Mesenchymal stem cell (in vitro differentiated cells and primary cell): Measurements from ENCODE around the gene PWWP2B.

Experiments used
- DNase-seq: peaks from one replicate; pipeline ENCODE4 v3.0.0-alpha.2; 2013
- H2AFZ ChIP-seq: one replicate; pipeline ENCODE4 v1.6.1; 2013; ENCODE audit warnings: low read depth, mild to moderate bottlenecking, control low read depth, inconsistent platforms, low read length, moderate library complexity
- H2AK5ac ChIP-seq: 2 replicates; pipeline ENCODE4 v1.6.1; 2013; ENCODE audit warnings: low read length, moderate library complexity, mild to moderate bottlenecking, inconsistent platforms; ENCODE audit not compliant: severe bottlenecking
- H2BK120ac ChIP-seq: one replicate; pipeline ENCODE4 v1.6.1; 2013; ENCODE audit warnings: low read depth, mild to moderate bottlenecking, inconsistent platforms, low read length, moderate library complexity
- H2BK12ac ChIP-seq, 2 experiments: one replicate each; pipeline ENCODE4 v1.6.1; 2013; ENCODE audit warnings: inconsistent platforms in 2 of 2, low read length in 2 of 2, mild to moderate bottlenecking in 2 of 2, moderate library complexity in 2 of 2, control low read depth in 1 of 2
- H2BK15ac ChIP-seq: one replicate; pipeline ENCODE4 v1.6.1; 2013; ENCODE audit warnings: mild to moderate bottlenecking, low read depth, inconsistent platforms; ENCODE audit not compliant: poor library complexity, severe bottlenecking
- H2BK5ac ChIP-seq: 2 replicates; pipeline ENCODE4 v1.6.1; 2013; ENCODE audit warnings: low read depth, mild to moderate bottlenecking, low read length, control low read depth, inconsistent platforms; ENCODE audit not compliant: poor library complexity, severe bottlenecking
- H3K14ac ChIP-seq, 2 experiments: one replicate each; pipeline ENCODE4 v1.6.1; 2013; ENCODE audit warnings: inconsistent platforms in 2 of 2, low read length in 2 of 2, control low read depth in 1 of 2, mild to moderate bottlenecking in 1 of 2, moderate library complexity in 1 of 2
- H3K18ac ChIP-seq, 2 experiments: one replicate each; pipeline ENCODE4 v1.6.1; 2013; ENCODE audit warnings: inconsistent platforms in 2 of 2, low read length in 2 of 2, control low read depth in 1 of 2, low read depth in 1 of 2, mild to moderate bottlenecking in 1 of 2
- H3K23ac ChIP-seq, 2 experiments: one replicate each; pipeline ENCODE4 v1.6.1; 2013; ENCODE audit warnings: inconsistent platforms in 2 of 2, low read length in 2 of 2, mild to moderate bottlenecking in 2 of 2, moderate library complexity in 2 of 2, control low read depth in 1 of 2
- H3K27ac ChIP-seq: 2 replicates; pipeline ENCODE4 v1.5.1; 2013; ENCODE audit warnings: mild to moderate bottlenecking, moderate library complexity, low read length, control low read depth, inconsistent platforms; ENCODE audit not compliant: poor library complexity, severe bottlenecking
- H3K27me3 ChIP-seq, 2 experiments: 2 replicates each; pipeline versions ENCODE4 v1.6.1 to v1.7.0; 2013; ENCODE audit warnings: low read length in 2 of 2, mild to moderate bottlenecking in 2 of 2, moderate library complexity in 2 of 2, control low read depth in 1 of 2, inconsistent platforms in 1 of 2; ENCODE audit not compliant: control insufficient read depth in 1 of 2, insufficient read depth in 1 of 2
- H3K36me3 ChIP-seq, 2 experiments: 2 replicates each; pipeline versions ENCODE4 v1.6.1 to v1.7.0; 2013; ENCODE audit warnings: low read length in 2 of 2, control low read depth in 1 of 2, inconsistent platforms in 1 of 2, low read depth in 1 of 2, mild to moderate bottlenecking in 1 of 2; ENCODE audit not compliant: insufficient read depth in 2 of 2, control insufficient read depth in 1 of 2
- H3K4ac ChIP-seq, 2 experiments: one replicate each; pipeline ENCODE4 v1.6.1; 2013; ENCODE audit warnings: inconsistent platforms in 2 of 2, low read length in 2 of 2, mild to moderate bottlenecking in 2 of 2, moderate library complexity in 2 of 2, control low read depth in 1 of 2, low read depth in 1 of 2
- H3K4me1 ChIP-seq: 2 replicates; pipeline ENCODE4 v1.6.1; 2013; ENCODE audit warnings: low read depth, low read length, control low read depth; ENCODE audit not compliant: control insufficient read depth, insufficient read depth
- H3K4me2 ChIP-seq: 2 replicates; pipeline ENCODE4 v1.6.1; 2013; ENCODE audit warnings: low read length, mild to moderate bottlenecking, inconsistent platforms; ENCODE audit not compliant: poor library complexity, severe bottlenecking
- H3K4me3 ChIP-seq, 2 experiments: 2 replicates each; pipeline versions ENCODE4 v1.5.1 to v1.7.0; 2013; ENCODE audit warnings: low read length in 2 of 2, mild to moderate bottlenecking in 2 of 2, control low read depth in 1 of 2, low read depth in 1 of 2; ENCODE audit not compliant: insufficient read depth in 1 of 2
- H3K79me1 ChIP-seq: replicated peaks from 2 replicates; pipeline ENCODE4 v1.6.1; 2013; ENCODE audit warnings: mild to moderate bottlenecking, control low read depth, low read length, inconsistent platforms; ENCODE audit not compliant: poor library complexity, severe bottlenecking
- H3K9ac ChIP-seq: 2 replicates; pipeline ENCODE4 v1.7.0; 2013; ENCODE audit warnings: mild to moderate bottlenecking, low read length, moderate library complexity
- H3K9me3 ChIP-seq: 2 replicates; pipeline ENCODE4 v1.7.0; 2013; ENCODE audit warnings: mild to moderate bottlenecking, low read length; ENCODE audit not compliant: control insufficient read depth
- H4K8ac ChIP-seq: one replicate; pipeline ENCODE4 v1.6.1; 2013; ENCODE audit warnings: inconsistent platforms, mild to moderate bottlenecking, low read length, moderate library complexity
- H4K91ac ChIP-seq: one replicate; pipeline ENCODE4 v1.6.1; 2013; ENCODE audit warnings: mild to moderate bottlenecking, low read length, inconsistent platforms
- WGBS: methylation state at CpG from one replicate; pipeline ENCODE4 v1.1.7; 2013; ENCODE audit warnings: mixed read lengths; 5-methylcytosine and 5-hydroxymethylcytosine counted together

Gene PWWP2B

GRCh38 chr10:132425029-132425756 is 28.2 kb downstream of the PWWP2B start:
- Histone ChIP-seq H3K9ac (no peak overlapping the region), H3K4me1 (peaks cover 55% of the 10 kb centered on the region), H3K27ac (no peak overlapping the region), H2AFZ (no peak overlapping the region), H2BK5ac (no peak overlapping the region), H4K91ac (peak overlapping the region; percentile 79), H3K18ac (peak overlapping the region in 1 of 2 experiments; percentile 35), H4K8ac (peak overlapping the region; percentile 16), H3K23ac (no peak overlapping the region), H2BK12ac (peak overlapping the region in 1 of 2 experiments; percentile 23), H3K14ac (peak overlapping the region in 1 of 2 experiments; percentile 41), H2BK120ac (no peak overlapping the region), H3K36me3 (peaks cover 11 to 13% of the 10 kb centered on the region in 2 experiments), H3K9me3 (no peaks in the 10 kb centered on the region), H2BK15ac (no peak overlapping the region), H3K27me3 (no peaks in the 10 kb centered on the region), H3K4me3 (peak overlapping the region in 1 of 2 experiments; percentile 3), H2AK5ac (no peak overlapping the region), H3K4me2 (no peak overlapping the region), H3K4ac (no peak overlapping the region), H3K79me1 (no peaks in the 10 kb centered on the region)
- DNase-seq, result no peak
- 96% methylated on average over 61 of the region's 61 CpGs for WGBS

GRCh38 chr10:132425757-132426155 is 28.8 kb downstream of the PWWP2B start:
- H3K23ac ChIP-seq, result no peak overlapping the region
- H3K9me3 ChIP-seq, result no peaks in the 10 kb centered on the region
- WGBS, result 94% methylated on average over 9 of the region's 9 CpGs

GRCh38 chr10:132427006-132427771 is 30.2 kb downstream of the PWWP2B start:
- H3K4me3 ChIP-seq, result no peak overlapping the region
- H2BK120ac ChIP-seq, result no peak overlapping the region
- H3K4me2 ChIP-seq, result no peak overlapping the region
- DNase-seq, result no peak
- no peaks in the 10 kb centered on the region for H3K9me3 ChIP-seq
- no peak overlapping the region for H3K9ac ChIP-seq
- no peak overlapping the region for H4K91ac ChIP-seq
- no peak overlapping the region for H2AFZ ChIP-seq
- H3K4me1 ChIP-seq, result peaks cover 37% of the 10 kb centered on the region
- H3K14ac ChIP-seq, result no peak overlapping the region
- H3K4ac ChIP-seq, result no peak overlapping the region
- H2AK5ac ChIP-seq, result no peak overlapping the region
- no peaks in the 10 kb centered on the region for H3K27me3 ChIP-seq
- no peak overlapping the region for H3K27ac ChIP-seq
- H4K8ac ChIP-seq, result no peak overlapping the region
- H3K79me1 ChIP-seq, result no peaks in the 10 kb centered on the region
- H2BK12ac ChIP-seq, result no peak overlapping the region
- no peak overlapping the region for H2BK15ac ChIP-seq
- H3K18ac ChIP-seq, result no peak overlapping the region
- WGBS, result 90% methylated on average over 10 of the region's 10 CpGs
- H3K36me3 ChIP-seq, result peaks cover 11 to 15% of the 10 kb centered on the region in 2 experiments
- H2BK5ac ChIP-seq, result no peak overlapping the region
- H3K23ac ChIP-seq, result no peak overlapping the region

More at GRCh38 chr10:132425757-132426155, 28.8 kb downstream of the PWWP2B start:
- Histone ChIP-seq H2AFZ (no peak overlapping the region), H4K8ac (peak overlapping the region; percentile 16), H2BK12ac (peak overlapping the region in 1 of 2 experiments; percentile 23), H2BK5ac (no peak overlapping the region), H4K91ac (peak overlapping the region; percentile 79), H3K4me1 (peaks cover 50% of the 10 kb centered on the region), H3K27ac (no peak overlapping the region), H3K79me1 (no peaks in the 10 kb centered on the region), H2BK15ac (no peak overlapping the region), H3K4ac (no peak overlapping the region), H3K18ac (peak overlapping the region in 1 of 2 experiments; percentile 35), H3K27me3 (no peaks in the 10 kb centered on the region), H3K4me2 (no peak overlapping the region), H2AK5ac (no peak overlapping the region), H3K36me3 (peaks cover 11 to 13% of the 10 kb centered on the region in 2 experiments), H3K4me3 (peak overlapping the region in 1 of 2 experiments; percentile 3), H3K9ac (no peak overlapping the region), H3K14ac (peak overlapping the region in 1 of 2 experiments; percentile 41), H2BK120ac (no peak overlapping the region)
- no peak for DNase-seq

- Histone ChIP-seq H4K8ac (no peak overlapping the region), H2BK5ac (no peak overlapping the region), H3K18ac (no peak overlapping the region), H2AK5ac (no peak overlapping the region), H3K4ac (no peak overlapping the region), H3K79me1 (no peaks in the 10 kb centered on the region), H3K4me1 (peaks cover 29% of the 10 kb centered on the region), H3K23ac (no peak overlapping the region), H2BK12ac (no peak overlapping the region), H2BK15ac (no peak overlapping the region), H3K4me3 (no peak overlapping the region), H3K4me2 (no peak overlapping the region), H2BK120ac (no peak overlapping the region), H3K27ac (no peak overlapping the region), H3K9ac (no peak overlapping the region), H2AFZ (no peak overlapping the region), H3K14ac (no peak overlapping the region), H3K36me3 (peaks cover 11 to 15% of the 10 kb centered on the region in 2 experiments), H3K9me3 (no peaks in the 10 kb centered on the region), H3K27me3 (no peaks in the 10 kb centered on the region), H4K91ac (no peak overlapping the region)
- no peak for DNase-seq
- WGBS, result 97% methylated on average over 2 of the region's 2 CpGs
Measured at GRCh38 chr10:132427939-132428367, 31.0 kb downstream of the PWWP2B start.
